A549 (cell line): ENCODE data around the gene CNTN4.

Experiments
- BHLHE40 ChIP-seq: IDR thresholded peaks from 2 replicates; pipeline ENCODE4 v1.6.1; 2012; ENCODE audit warnings: low read depth, low read length, inconsistent platforms
- CTCF ChIP-seq: fragments of >200 bp; sonication (Bioruptor Twin); formaldehyde crosslinking; IDR thresholded peaks from 3 replicates; pipeline ENCODE4 v1.5.1; 2016
- EHF ChIP-seq: fragments of 250-450 bp; sonication (Bioruptor Pico); IDR thresholded peaks from 2 replicates; pipeline ENCODE4 v1.5.0; 2020; ENCODE audit warnings: mild to moderate bottlenecking
- JUN ChIP-seq, 2 experiments: fragments of >200 bp; sonication (Bioruptor Twin); formaldehyde crosslinking; IDR thresholded peaks; 2 replicates in 1 of 2; 3 replicates in 1 of 2; pipeline ENCODE4 v1.6.1; 2016 to 2017
- POLR2A ChIP-seq: IDR thresholded peaks from 2 replicates; pipeline ENCODE4 v1.6.1; 2012; ENCODE audit warnings: mild to moderate bottlenecking, low read length
- TF ChIP-seq, protein P1 (sequence below): fragments of 200-600 bp; sonication (generic); IDR thresholded peaks from 2 replicates; pipeline ENCODE4 v1.6.1; 2016; ENCODE audit warnings: antibody characterized with exemption, mild to moderate bottlenecking, moderate library complexity

DNA sequence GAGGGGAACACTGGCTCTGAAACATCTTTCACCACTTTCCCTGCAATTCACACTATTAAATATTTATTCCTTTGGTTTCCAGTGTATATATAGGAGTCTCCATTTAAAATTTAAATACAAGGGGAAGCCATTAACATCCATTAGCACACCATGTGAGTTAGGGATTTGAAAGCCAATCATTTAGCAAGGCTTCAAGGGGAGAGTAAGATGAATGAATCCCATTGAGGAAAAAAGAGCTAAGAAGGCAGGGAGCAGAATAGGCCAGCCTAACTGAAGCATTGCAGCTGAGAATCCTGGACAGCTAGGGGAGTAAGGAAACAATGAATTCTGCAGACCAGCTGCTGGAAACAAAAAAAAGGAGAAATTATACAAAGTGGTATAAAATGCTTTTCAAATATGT lies 585.4 kb downstream of the CNTN4 start:
- TF ChIP-seq JUN (IDR thresholded peaks at IDR 0.05), result no peak
- no peak for TF ChIP-seq POLR2A
- TF ChIP-seq CTCF, result no peak
- no peak for TF ChIP-seq BHLHE40
- TF ChIP-seq, protein P1, sequence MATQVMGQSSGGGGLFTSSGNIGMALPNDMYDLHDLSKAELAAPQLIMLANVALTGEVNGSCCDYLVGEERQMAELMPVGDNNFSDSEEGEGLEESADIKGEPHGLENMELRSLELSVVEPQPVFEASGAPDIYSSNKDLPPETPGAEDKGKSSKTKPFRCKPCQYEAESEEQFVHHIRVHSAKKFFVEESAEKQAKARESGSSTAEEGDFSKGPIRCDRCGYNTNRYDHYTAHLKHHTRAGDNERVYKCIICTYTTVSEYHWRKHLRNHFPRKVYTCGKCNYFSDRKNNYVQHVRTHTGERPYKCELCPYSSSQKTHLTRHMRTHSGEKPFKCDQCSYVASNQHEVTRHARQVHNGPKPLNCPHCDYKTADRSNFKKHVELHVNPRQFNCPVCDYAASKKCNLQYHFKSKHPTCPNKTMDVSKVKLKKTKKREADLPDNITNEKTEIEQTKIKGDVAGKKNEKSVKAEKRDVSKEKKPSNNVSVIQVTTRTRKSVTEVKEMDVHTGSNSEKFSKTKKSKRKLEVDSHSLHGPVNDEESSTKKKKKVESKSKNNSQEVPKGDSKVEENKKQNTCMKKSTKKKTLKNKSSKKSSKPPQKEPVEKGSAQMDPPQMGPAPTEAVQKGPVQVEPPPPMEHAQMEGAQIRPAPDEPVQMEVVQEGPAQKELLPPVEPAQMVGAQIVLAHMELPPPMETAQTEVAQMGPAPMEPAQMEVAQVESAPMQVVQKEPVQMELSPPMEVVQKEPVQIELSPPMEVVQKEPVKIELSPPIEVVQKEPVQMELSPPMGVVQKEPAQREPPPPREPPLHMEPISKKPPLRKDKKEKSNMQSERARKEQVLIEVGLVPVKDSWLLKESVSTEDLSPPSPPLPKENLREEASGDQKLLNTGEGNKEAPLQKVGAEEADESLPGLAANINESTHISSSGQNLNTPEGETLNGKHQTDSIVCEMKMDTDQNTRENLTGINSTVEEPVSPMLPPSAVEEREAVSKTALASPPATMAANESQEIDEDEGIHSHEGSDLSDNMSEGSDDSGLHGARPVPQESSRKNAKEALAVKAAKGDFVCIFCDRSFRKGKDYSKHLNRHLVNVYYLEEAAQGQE, result no peak
- no peak for TF ChIP-seq EHF
